GM19351 (cell line): ENCODE measurements around the gene STEAP3.

Source experiments
- ATAC-seq: cut with Tn5 transposase; IDR thresholded peaks from one replicate; pipeline ENCODE4 v1.9.1; 2021; ENCODE audit warnings: mild to moderate bottlenecking, moderate library complexity; ENCODE audit not compliant: unreplicated experiment

STEAP3 gene

GRCh38 chr2:119197529-119198239 lies 25.9 kb upstream of the STEAP3 start:
- no peak for ATAC-seq

- ATAC-seq, result no peak
Observed at GRCh38 chr2:119198240-119198840, 25.3 kb upstream of the STEAP3 start.

- ATAC-seq, result no peak
Observed at GRCh38 chr2:119201815-119202214, 21.8 kb upstream of the STEAP3 start.

GRCh38 chr2:119202610-119203310 lies 20.9 kb upstream of the STEAP3 start:
- no peak for ATAC-seq

GRCh38 chr2:119204525-119204924 lies 19.1 kb upstream of the STEAP3 start:
- ATAC-seq, result no peak

- no peak for ATAC-seq
Observed at GRCh38 chr2:119205001-119205706, 18.5 kb upstream of the STEAP3 start.

- ATAC-seq, result no peak
Observed at GRCh38 chr2:119206201-119206600, 17.4 kb upstream of the STEAP3 start.

GRCh38 chr2:119207447-119207846 lies 16.2 kb upstream of the STEAP3 start:
- no peak for ATAC-seq

GRCh38 chr2:119208791-119209203 lies 14.8 kb upstream of the STEAP3 start:
- ATAC-seq, result no peak

- no peak for ATAC-seq
Observed at GRCh38 chr2:119212139-119212800, 11.4 kb upstream of the STEAP3 start.

GRCh38 chr2:119214453-119215037 lies 9.1 kb upstream of the STEAP3 start:
- ATAC-seq, result no peak

GRCh38 chr2:119216994-119217393 lies 6.6 kb upstream of the STEAP3 start:
- no peak for ATAC-seq

GRCh38 chr2:119218478-119219064 lies 5.1 kb upstream of the STEAP3 start:
- ATAC-seq, result no peak

- ATAC-seq, result no peak
Observed at GRCh38 chr2:119219873-119220272, 3.8 kb upstream of the STEAP3 start.

- ATAC-seq, result no peak
Observed at GRCh38 chr2:119220720-119221301, 2.8 kb upstream of the STEAP3 start.

GRCh38 chr2:119221609-119222008 lies 2.0 kb upstream of the STEAP3 start:
- ATAC-seq, result no peak

GRCh38 chr2:119222213-119222612 lies 1.4 kb upstream of the STEAP3 start:
- ATAC-seq, result no peak

GRCh38 chr2:119222863-119223520 lies 642 bp upstream of the STEAP3 start:
- no peak for ATAC-seq

GRCh38 chr2:119224391-119225104 lies 914 bp downstream of the STEAP3 start:
- no peak for ATAC-seq
